ENCODE data around the gene ADAMTS12. TPM values are rescaled to one million over a fixed set of nuclear protein-coding genes. Genes with fewer than 3 reads are reported as not detected.

The ADAMTS12 gene
- total and polyA plus RNA-seq, 5 donors from 2014 or later, result not detected

DNA sequence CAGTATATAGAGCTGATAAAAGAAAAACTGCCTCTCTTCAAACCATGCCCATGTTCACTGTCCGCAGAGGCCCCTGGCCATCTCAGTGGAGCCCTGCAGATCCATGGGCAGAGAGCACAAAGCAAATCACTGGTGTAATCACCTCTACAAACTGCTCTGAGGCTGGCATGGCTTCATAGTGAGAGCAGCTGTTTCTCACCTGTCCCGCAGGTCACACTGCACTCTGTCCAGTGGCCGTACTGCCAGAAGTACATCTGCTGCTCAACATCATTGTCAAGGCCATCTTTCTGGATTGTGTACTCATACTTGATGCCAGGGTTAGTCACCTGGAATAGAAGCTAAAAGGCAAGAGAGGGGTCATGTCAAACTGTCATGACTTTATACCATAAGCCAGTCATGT is 277.8 kb downstream of the ADAMTS12 start:
- DNase-seq, result no peak
- Histone ChIP-seq H3K27me3 (ENCODE audit: control insufficient read depth, insufficient read depth, low read length) (no peaks in the 10 kb centered on the region), H3K36me3 (ENCODE audit: control insufficient read depth, insufficient read depth, low read length) (no peaks in the 10 kb centered on the region), H3K9me3 (ENCODE audit: control insufficient read depth in 2 of 2, low read length in 2 of 2) (no peaks in the 10 kb centered on the region), H3K4me1 (ENCODE audit: control insufficient read depth, insufficient read depth, low read length, poor library complexity, severe bottlenecking) (no peaks in the 10 kb centered on the region), H3K27ac (ENCODE audit: insufficient read depth, low read length, poor library complexity, severe bottlenecking) (no peak overlapping the region), H3K4me3 (ENCODE audit: low read depth, low read length) (no peak overlapping the region)
- Mint-ChIP-seq H3K27ac (no peak overlapping the region), H3K4me3 (no peak overlapping the region), H3K9me3 (peaks cover 0 to 1% (median 0%) of the 10 kb centered on the region in 7 donors), H3K36me3 (no peaks in the 10 kb centered on the region), H3K27me3 (no peaks in the 10 kb centered on the region), H3K4me1 (no peaks in the 10 kb centered on the region)
- ATAC-seq (ENCODE audit: low read depth in 2 of 2), result no peak

DNA sequence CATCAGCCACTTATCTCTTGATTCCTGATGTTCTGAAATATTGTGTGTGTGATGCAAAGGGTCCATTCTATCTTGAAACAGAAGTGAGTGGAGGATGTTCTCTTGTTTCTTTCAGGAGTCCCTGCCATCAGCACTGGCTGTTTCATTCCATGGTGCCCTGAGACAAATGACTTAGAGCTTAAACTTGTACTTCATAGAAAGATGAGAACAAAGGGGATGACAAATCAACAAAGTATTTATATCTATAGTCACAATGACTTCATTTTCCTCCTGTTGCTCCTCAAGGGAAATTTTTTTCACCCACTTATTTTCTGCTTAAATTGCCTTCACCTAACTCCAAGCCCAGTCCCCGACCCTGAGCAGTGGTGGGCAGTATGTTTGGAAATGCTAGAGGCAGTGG is 279.4 kb downstream of the ADAMTS12 start:
- no peak for DNase-seq
- Histone ChIP-seq H3K36me3 (ENCODE audit: control insufficient read depth, insufficient read depth, low read length) (no peaks in the 10 kb centered on the region), H3K4me3 (ENCODE audit: low read depth, low read length) (no peak overlapping the region), H3K4me1 (ENCODE audit: control insufficient read depth, insufficient read depth, low read length, poor library complexity, severe bottlenecking) (no peaks in the 10 kb centered on the region), H3K9me3 (ENCODE audit: control insufficient read depth in 2 of 2, low read length in 2 of 2) (no peaks in the 10 kb centered on the region), H3K27me3 (ENCODE audit: control insufficient read depth, insufficient read depth, low read length) (no peaks in the 10 kb centered on the region), H3K27ac (ENCODE audit: insufficient read depth, low read length, poor library complexity, severe bottlenecking) (no peak overlapping the region)
- Mint-ChIP-seq H3K36me3 (no peaks in the 10 kb centered on the region), H3K9me3 (peaks cover 0 to 1% (median 0%) of the 10 kb centered on the region in 7 donors), H3K4me1 (no peaks in the 10 kb centered on the region), H3K27ac (no peak overlapping the region), H3K27me3 (no peaks in the 10 kb centered on the region), H3K4me3 (no peak overlapping the region)
- ATAC-seq (ENCODE audit: low read depth in 2 of 2), result no peak

DNA sequence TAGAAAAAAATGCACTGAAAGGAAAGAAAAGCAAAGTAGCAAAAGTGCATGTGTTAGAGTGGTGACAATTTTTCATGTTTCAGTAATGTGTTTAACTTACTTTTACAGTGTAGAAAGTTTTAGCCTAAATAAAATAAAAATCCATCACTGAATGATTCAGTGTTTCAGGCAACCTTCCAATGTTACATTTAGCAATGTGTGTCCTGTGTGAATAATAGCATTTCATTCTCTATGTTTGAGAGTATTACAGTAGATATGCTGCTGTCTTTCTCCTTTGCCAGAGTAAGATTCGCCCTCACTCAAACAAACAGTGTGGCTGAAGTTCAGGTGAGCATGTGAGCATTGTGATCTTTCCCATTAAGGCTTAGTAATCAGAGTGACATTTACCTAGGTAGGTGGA is 279.9 kb downstream of the ADAMTS12 start:
- Mint-ChIP-seq H3K4me3 (no peak overlapping the region), H3K27ac (no peak overlapping the region), H3K27me3 (no peaks in the 10 kb centered on the region), H3K9me3 (peaks cover 0 to 1% (median 0%) of the 10 kb centered on the region in 7 donors), H3K4me1 (no peaks in the 10 kb centered on the region), H3K36me3 (no peaks in the 10 kb centered on the region)
- ATAC-seq (ENCODE audit: low read depth in 2 of 2) (no peak), DNase-seq (no peak)
- Histone ChIP-seq H3K9me3 (ENCODE audit: control insufficient read depth in 2 of 2, low read length in 2 of 2) (no peaks in the 10 kb centered on the region), H3K27me3 (ENCODE audit: control insufficient read depth, insufficient read depth, low read length) (no peaks in the 10 kb centered on the region), H3K4me3 (ENCODE audit: low read depth, low read length) (no peak overlapping the region), H3K36me3 (ENCODE audit: control insufficient read depth, insufficient read depth, low read length) (no peaks in the 10 kb centered on the region), H3K4me1 (ENCODE audit: control insufficient read depth, insufficient read depth, low read length, poor library complexity, severe bottlenecking) (no peaks in the 10 kb centered on the region), H3K27ac (ENCODE audit: insufficient read depth, low read length, poor library complexity, severe bottlenecking) (no peak overlapping the region)

DNA sequence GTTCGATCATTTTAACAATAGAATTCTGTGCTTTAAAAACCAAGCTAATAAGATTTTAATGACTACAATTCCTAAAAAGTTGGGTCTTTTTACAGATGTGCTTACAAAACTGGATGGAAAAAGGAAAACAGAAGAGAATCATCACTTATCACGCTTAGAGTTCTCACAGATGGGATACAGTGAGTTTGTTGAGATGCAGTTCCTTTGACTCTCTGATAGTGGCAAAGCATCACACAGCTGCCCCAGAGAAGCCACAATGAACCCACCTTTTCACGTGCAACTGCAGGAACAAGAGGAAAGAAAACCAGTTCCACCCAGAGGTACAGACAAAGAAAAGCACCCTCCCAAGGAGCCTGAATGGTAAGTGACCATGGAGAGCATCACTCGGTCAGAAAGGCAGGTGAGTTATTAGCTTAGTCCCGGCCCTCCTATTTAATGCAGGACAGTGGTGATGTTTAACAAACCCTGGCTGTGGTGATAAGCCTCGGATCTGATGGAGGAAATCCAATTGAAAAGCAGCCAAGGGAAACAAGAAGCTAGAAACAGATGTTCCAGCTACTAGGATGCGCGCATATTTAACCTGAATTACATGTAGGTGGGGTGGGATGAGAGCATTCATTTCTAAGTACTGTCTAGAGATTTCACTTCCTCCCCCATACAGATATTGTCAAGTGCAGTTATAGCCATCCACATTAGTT is 283.3 kb downstream of the ADAMTS12 start:
- H3K9me3 ChIP-seq (ENCODE audit: control insufficient read depth in 2 of 2, low read length in 2 of 2), result no peaks in the 10 kb centered on the region
- no peaks in the 10 kb centered on the region for H3K27me3 ChIP-seq (ENCODE audit: control insufficient read depth, insufficient read depth, low read length)
- Mint-ChIP-seq H3K36me3 (no peaks in the 10 kb centered on the region), H3K4me1 (no peaks in the 10 kb centered on the region), H3K27ac (no peak overlapping the region), H3K27me3 (peaks cover 6% of the 10 kb centered on the region), H3K9me3 (peaks cover 0 to 1% (median 0%) of the 10 kb centered on the region in 7 donors), H3K4me3 (no peak overlapping the region)
- no peaks in the 10 kb centered on the region for H3K4me1 ChIP-seq (ENCODE audit: control insufficient read depth, insufficient read depth, low read length, poor library complexity, severe bottlenecking)
- H3K36me3 ChIP-seq (ENCODE audit: control insufficient read depth, insufficient read depth, low read length), result no peaks in the 10 kb centered on the region
- no peak overlapping the region for H3K4me3 ChIP-seq (ENCODE audit: low read depth, low read length)
- no peak for DNase-seq
- ATAC-seq (ENCODE audit: low read depth in 2 of 2), result no peak
- H3K27ac ChIP-seq (ENCODE audit: insufficient read depth, low read length, poor library complexity, severe bottlenecking), result no peak overlapping the region

DNA sequence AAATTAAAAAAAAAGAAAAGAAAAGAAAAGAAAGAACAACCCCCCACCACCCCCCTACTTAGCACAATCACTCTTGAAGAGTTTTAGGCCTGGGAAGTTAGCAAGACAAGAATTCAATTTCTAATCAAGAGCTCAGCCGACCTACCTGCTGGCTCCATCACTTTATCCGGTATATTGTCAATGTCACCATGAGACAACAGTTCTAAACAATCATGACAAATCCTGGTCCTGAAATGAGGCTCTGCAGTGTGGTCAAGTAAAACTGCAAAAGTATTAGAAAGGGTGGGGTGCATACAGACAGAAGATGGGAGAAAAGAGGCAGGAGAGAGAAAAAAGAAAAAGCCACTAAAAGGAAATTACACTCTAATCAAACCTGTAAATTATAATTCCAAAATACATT is 287.3 kb downstream of the ADAMTS12 start:
- peaks cover 0 to 1% (median 0%) of the 10 kb centered on the region in 7 donors for H3K9me3 Mint-ChIP-seq
- H3K36me3 ChIP-seq (ENCODE audit: control insufficient read depth, insufficient read depth, low read length), result no peaks in the 10 kb centered on the region
- H3K4me3 ChIP-seq (ENCODE audit: low read depth, low read length), result no peak overlapping the region
- H3K4me3 Mint-ChIP-seq, result no peak overlapping the region
- no peaks in the 10 kb centered on the region for H3K4me1 ChIP-seq (ENCODE audit: control insufficient read depth, insufficient read depth, low read length, poor library complexity, severe bottlenecking)
- H3K27ac ChIP-seq (ENCODE audit: insufficient read depth, low read length, poor library complexity, severe bottlenecking), result no peak overlapping the region
- H3K27me3 ChIP-seq (ENCODE audit: control insufficient read depth, insufficient read depth, low read length), result peaks cover 3% of the 10 kb centered on the region
- no peaks in the 10 kb centered on the region for H3K9me3 ChIP-seq (ENCODE audit: control insufficient read depth in 2 of 2, low read length in 2 of 2)
- ATAC-seq (ENCODE audit: low read depth in 2 of 2), result no peak
- no peaks in the 10 kb centered on the region for H3K4me1 Mint-ChIP-seq
- no peaks in the 10 kb centered on the region for H3K36me3 Mint-ChIP-seq
- H3K27me3 Mint-ChIP-seq, result peaks cover 6% of the 10 kb centered on the region
- H3K27ac Mint-ChIP-seq, result no peak overlapping the region
- DNase-seq, result no peak

DNA sequence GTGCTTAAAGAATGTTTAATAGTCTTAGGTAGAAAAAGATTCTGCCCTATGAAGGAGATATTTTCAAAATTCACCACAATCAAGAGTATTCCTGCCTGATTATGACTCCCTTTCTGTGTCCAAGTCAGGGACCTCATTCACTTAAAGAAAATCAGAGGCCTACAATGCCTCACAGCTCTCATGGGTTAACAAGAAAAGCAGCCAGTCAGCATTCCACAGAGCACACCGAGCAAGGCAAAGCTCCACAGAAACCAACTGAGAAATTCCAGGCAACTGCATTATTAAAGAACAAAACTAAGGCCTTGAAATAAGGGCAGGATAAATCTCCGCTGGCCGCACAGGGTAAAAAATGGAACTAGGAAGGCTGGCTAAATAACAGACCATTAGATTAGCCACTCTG is 289.9 kb downstream of the ADAMTS12 start:
- Mint-ChIP-seq H3K4me1 (no peaks in the 10 kb centered on the region), H3K9me3 (no peaks in the 10 kb centered on the region), H3K36me3 (no peaks in the 10 kb centered on the region), H3K27ac (no peak overlapping the region), H3K27me3 (peaks cover 6% of the 10 kb centered on the region), H3K4me3 (no peak overlapping the region)
- Histone ChIP-seq H3K27ac (ENCODE audit: insufficient read depth, low read length, poor library complexity, severe bottlenecking) (no peak overlapping the region), H3K4me1 (ENCODE audit: control insufficient read depth, insufficient read depth, low read length, poor library complexity, severe bottlenecking) (no peaks in the 10 kb centered on the region), H3K36me3 (ENCODE audit: control insufficient read depth, insufficient read depth, low read length) (no peaks in the 10 kb centered on the region), H3K4me3 (ENCODE audit: low read depth, low read length) (no peak overlapping the region), H3K9me3 (ENCODE audit: control insufficient read depth in 2 of 2, low read length in 2 of 2) (no peaks in the 10 kb centered on the region), H3K27me3 (ENCODE audit: control insufficient read depth, insufficient read depth, low read length) (peaks cover 3% of the 10 kb centered on the region)
- DNase-seq (no peak), ATAC-seq (ENCODE audit: low read depth in 2 of 2) (no peak)

DNA sequence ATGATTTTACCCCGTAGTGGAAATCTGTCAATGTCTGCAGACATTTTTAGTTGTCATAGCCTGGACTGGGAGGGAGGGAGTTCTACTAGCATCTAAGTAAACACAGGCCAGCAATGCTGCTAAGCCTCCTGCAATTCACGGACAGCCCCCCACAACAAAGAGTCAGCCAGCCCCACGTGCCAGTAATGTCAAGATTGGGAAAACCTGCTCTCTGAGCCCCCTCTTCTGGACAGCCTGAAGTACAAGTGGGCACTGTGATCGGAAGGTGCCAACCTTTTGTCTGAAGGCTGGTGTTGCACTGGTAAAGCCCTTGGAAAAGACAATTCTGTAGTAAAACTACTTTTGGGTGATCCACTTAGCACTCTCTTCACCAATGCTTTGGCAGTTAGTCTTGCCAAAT is 296.5 kb downstream of the ADAMTS12 start:
- Mint-ChIP-seq H3K9me3 (no peaks in the 10 kb centered on the region), H3K27ac (no peak overlapping the region), H3K4me3 (no peak overlapping the region), H3K27me3 (no peaks in the 10 kb centered on the region), H3K36me3 (no peaks in the 10 kb centered on the region), H3K4me1 (no peaks in the 10 kb centered on the region)
- DNase-seq (no peak), ATAC-seq (ENCODE audit: low read depth in 2 of 2) (no peak)
- H3K36me3 ChIP-seq (ENCODE audit: control insufficient read depth, insufficient read depth, low read length), result no peaks in the 10 kb centered on the region
- H3K27ac ChIP-seq (ENCODE audit: insufficient read depth, low read length, poor library complexity, severe bottlenecking), result no peak overlapping the region
- no peaks in the 10 kb centered on the region for H3K9me3 ChIP-seq (ENCODE audit: control insufficient read depth in 2 of 2, low read length in 2 of 2)
- no peaks in the 10 kb centered on the region for H3K27me3 ChIP-seq (ENCODE audit: control insufficient read depth, insufficient read depth, low read length)
- no peaks in the 10 kb centered on the region for H3K4me1 ChIP-seq (ENCODE audit: control insufficient read depth, insufficient read depth, low read length, poor library complexity, severe bottlenecking)
- no peak overlapping the region for H3K4me3 ChIP-seq (ENCODE audit: low read depth, low read length)

DNA sequence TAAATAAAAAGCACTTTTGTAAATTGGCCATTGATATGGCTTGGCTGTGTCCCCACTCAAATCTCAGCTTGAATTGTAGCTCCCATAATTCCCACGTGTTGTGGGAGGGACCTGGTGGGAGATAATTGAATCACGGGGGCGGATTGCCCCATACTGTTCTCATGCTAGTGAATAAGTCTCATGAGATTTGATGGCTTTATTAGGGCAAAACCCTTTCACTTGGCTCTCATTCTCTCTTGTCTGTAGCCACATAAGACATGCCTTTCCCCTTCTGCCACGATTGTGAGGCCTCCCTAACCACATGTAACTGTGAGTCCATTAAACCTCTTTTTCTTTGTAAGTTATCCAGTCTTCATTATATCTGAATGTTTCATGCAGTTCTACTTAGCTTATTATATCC is 297.8 kb downstream of the ADAMTS12 start:
- no peaks in the 10 kb centered on the region for H3K36me3 Mint-ChIP-seq
- H3K9me3 Mint-ChIP-seq, result no peaks in the 10 kb centered on the region
- no peaks in the 10 kb centered on the region for H3K27me3 ChIP-seq (ENCODE audit: control insufficient read depth, insufficient read depth, low read length)
- H3K27ac ChIP-seq (ENCODE audit: insufficient read depth, low read length, poor library complexity, severe bottlenecking), result no peak overlapping the region
- DNase-seq, result no peak
- H3K27ac Mint-ChIP-seq, result no peak overlapping the region
- H3K4me1 ChIP-seq (ENCODE audit: control insufficient read depth, insufficient read depth, low read length, poor library complexity, severe bottlenecking), result no peaks in the 10 kb centered on the region
- no peak overlapping the region for H3K4me3 Mint-ChIP-seq
- H3K4me3 ChIP-seq (ENCODE audit: low read depth, low read length), result no peak overlapping the region
- H3K4me1 Mint-ChIP-seq, result no peaks in the 10 kb centered on the region
- no peaks in the 10 kb centered on the region for H3K9me3 ChIP-seq (ENCODE audit: control insufficient read depth in 2 of 2, low read length in 2 of 2)
- no peaks in the 10 kb centered on the region for H3K27me3 Mint-ChIP-seq
- no peak for ATAC-seq (ENCODE audit: low read depth in 2 of 2)
- no peaks in the 10 kb centered on the region for H3K36me3 ChIP-seq (ENCODE audit: control insufficient read depth, insufficient read depth, low read length)

Data from CD4-positive, CD25-positive, alpha-beta regulatory T cell (primary cell).